SK-N-MC (cell line): Measurements from ENCODE around the gene LYPD6.

Experiments used
- EZH2 ChIP-seq: fragments of 200-600 bp; sonication (generic); IDR thresholded peaks from one replicate; pipeline ENCODE4 v1.6.1; 2017; ENCODE audit warnings: antibody characterized with exemption
- POLR2AphosphoS5 ChIP-seq: IDR thresholded peaks from 2 replicates; pipeline ENCODE4 v1.6.1; 2012; ENCODE audit warnings: mild to moderate bottlenecking, low read depth, low read length, borderline replicate concordance

GRCh38 chr2:149329068-149329467 lies 1.3 kb upstream of the LYPD6 start:
- no peak for TF ChIP-seq POLR2AphosphoS5
- no peak for TF ChIP-seq EZH2
